ENCODE measurements around the gene ZFP82.

The ZFP82 gene

GRCh38 chr19:36418287-36419001 lies at the start of gene ZFP82:
TSS of gene ZFP82 (minus strand) at chr19:36418644. CDS start at chr19:36409789, 8,855 bp downstream.
- DNase-seq (ENCODE audit: low read depth in 1 of 2, low spot score in 1 of 2) = peak; percentile 55 to 67

DNA sequence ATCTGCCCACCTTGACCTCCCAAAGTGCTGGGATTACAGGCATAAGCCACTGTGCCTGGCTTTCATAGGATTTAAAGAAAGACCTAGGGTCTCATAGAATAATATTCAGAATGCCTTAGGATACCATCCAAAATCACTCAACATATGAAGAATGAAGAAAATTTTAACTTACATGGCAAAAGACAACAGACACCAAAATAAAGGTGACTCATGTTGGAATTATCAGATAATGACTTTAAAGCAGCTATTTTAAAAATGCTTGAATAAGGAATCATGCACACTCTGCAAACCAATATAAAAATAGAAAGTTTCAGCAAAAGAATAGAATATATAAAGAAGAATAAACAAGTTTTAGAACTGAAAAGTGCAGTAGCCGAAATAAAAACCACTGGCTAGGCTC lies 41.6 kb upstream of the ZFP82 start:
- no peak for DNase-seq (ENCODE audit: low read depth in 1 of 2, low spot score in 1 of 2)

DNA sequence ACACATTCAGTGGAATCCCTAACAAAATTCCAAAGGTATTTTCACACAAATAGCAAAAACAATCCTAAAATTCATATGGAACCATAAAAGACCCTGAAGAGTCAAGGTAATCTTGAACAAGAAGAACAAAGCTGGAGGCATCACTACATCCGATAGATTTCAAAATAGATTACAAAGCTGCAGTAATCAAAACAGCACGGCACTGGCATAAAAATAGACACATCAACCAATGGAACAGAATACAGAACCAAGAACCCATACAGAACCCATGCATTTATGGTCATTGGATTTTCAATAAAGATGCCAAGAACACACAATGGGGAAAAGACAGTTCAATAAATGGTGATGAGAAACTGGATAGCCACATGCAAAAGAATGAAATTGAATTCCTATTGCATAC lies 38.4 kb upstream of the ZFP82 start:
- no peak for DNase-seq (ENCODE audit: low read depth in 1 of 2, low spot score in 1 of 2)

DNA sequence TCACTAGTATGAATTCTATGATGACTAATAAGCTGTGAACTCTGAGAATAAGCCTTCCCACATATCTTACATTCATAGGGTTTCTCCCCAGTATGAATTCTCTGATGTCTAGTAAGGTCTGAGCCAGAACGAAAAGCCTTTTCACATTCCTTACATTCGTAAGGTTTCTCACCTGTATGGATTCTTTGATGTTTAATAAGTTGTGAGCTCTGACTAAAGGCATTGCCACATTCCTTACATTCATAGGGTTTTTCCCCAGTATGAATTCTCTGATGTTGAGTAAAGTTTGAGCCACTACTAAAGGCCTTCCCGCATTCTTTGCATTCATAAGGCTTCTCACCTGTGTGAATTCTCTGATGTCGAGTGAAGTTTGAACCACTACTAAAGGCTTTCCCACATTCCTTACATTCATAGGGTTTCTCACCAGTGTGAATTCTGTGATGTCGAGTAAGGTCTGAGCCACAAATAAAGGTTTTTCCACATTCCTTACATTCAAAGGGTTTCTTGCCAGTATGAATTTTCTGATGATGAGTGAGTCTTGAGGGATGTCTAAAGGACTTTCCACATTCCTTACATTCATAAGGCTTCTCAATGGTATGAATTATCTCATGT lies 30.7 kb upstream of the ZFP82 start:
- DNase-seq (ENCODE audit: low read depth in 1 of 2, low spot score in 1 of 2) = no peak

DNA sequence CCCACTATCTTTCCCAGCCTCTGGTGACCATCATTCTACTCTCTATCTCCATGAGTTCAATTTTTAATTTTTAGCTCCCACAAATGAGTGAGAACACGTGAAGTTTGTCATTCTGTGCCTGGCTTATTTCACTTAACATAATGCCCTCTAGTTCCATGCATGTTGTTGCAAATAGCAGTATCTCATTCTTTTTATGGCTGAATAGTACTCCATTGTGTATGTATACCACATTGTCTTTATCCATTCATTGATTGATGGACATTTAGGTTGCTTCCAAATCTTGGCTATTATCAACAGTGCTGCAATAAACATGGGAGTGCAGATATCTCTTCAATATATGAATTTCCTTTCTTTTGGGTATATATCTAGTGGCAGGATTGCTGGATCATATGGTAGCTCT lies 22.9 kb upstream of the ZFP82 start:
- no peak for DNase-seq (ENCODE audit: low read depth in 1 of 2, low spot score in 1 of 2)

DNA sequence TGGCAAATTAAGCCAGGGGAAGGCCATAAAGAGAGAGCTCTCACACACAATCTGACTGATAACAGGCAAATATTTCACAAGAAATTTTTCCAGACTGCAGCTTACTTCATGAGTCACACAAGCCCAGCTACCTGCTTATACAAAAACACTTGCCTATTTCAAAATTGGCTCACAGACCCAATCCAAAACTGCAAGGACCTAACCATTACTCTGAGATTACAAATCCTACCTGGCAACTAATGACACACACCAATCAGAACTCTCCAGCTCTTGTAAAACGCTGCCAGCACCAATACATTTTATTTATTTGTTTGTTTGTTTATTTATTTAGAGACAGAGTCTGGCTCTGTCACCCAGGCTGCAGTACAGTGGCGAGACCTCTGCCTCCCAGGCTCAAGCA lies 18.1 kb upstream of the ZFP82 start:
- DNase-seq (ENCODE audit: low read depth in 1 of 2, low spot score in 1 of 2) = no peak

DNA sequence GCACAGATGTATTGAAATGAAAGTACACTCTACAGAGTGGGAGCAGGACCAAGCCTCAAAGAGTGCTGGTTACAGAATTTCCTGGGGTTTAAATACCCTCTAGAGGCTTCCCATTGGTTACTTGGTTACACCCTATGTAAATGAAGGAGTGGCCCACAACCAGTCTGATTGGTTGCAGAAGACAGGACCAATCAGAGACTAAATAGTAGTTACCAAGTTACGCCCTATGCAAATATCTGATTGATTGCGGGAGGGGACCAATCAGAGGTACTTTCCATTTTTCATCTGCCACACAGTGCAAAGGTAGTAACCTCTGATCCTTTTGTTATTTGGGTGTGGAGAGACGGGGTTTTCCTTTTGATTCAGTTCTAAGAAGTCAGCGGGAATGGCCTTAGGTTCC lies 5.5 kb upstream of the ZFP82 start:
- DNase-seq (ENCODE audit: low read depth in 1 of 2, low spot score in 1 of 2) = no peak

GRCh38 chr19:36421749-36422481 lies 3.5 kb upstream of the ZFP82 start:
- no peak for DNase-seq (ENCODE audit: low read depth in 1 of 2, low spot score in 1 of 2)

- no peak for DNase-seq (ENCODE audit: low read depth in 1 of 2, low spot score in 1 of 2)
These were observed 2.7 kb upstream of the ZFP82 start for GRCh38 chr19:36420961-36421748.

DNA sequence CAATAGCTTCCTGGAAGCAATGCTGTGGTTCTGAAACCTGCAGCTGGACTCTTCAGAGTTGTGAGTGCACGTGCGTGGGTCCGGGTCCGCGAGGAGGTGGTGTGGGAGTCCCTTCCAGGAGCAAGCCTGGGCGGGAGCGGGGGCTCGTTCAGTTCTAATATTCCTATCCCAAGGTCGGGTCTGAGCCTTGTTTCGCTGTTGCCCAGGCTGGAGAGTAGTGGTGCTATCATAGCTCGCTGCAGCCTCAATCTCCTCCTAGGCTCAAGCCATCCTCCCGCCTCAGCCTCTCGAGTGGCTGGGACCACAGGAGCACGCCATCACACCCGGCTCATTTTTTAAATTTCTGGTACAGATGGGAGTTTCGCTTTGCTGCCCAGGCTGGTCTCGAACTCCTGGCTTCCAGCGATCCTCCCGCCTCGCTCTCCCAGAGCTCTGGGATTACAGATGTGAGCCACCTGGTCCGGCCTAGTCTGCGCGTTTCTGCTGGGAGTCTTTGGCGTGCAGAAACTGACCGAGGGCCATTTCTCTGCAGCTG lies 625 bp downstream of the ZFP82 start:
- DNase-seq (ENCODE audit: low read depth in 1 of 2, low spot score in 1 of 2) = peak in 1 of 2 donors; percentile 0

DNA sequence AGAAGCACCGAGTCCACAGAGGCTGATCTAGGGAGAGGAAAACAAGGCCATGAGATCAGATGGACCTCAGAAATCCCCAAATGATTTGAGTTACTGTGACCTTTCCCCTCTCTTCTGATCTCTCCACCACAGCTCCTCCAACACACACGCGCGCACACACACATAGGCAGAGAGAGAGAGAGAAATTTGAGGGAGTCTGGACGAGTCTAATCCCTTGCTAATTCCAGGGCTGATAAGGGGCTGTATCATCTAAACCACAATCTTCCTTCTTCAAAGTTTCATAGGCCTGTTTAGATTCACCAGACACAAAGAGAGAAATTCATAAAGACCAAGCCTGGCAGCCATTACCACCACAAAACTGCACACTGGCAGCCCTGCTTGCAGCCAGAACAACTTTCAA lies 8.6 kb downstream of the ZFP82 start:
- no peak for DNase-seq (ENCODE audit: low read depth in 1 of 2, low spot score in 1 of 2)

- no peak for DNase-seq (ENCODE audit: low read depth in 1 of 2, low spot score in 1 of 2)
These were observed 10.3 kb downstream of the ZFP82 start for GRCh38 chr19:36408101-36408500.

DNA sequence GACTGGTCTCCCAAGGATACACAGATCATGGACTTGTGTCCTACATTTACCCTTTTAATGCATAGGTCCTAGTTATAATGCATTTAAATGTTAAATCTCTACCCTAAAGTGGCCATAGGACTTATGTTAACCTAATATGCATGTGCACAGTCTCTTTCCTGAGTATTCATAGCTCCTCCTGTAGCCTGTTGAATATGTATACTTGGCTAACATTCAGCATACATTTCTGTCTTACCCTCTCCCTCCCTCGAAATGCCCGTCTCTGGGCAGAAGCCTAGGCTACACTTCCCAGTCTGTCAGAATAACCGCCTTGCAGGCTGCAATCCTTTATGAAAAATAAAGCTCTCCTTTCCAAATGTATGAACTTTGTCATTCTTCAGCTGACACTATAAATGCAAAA lies 13.9 kb downstream of the ZFP82 start:
- DNase-seq (ENCODE audit: low read depth in 1 of 2, low spot score in 1 of 2) = no peak

DNA sequence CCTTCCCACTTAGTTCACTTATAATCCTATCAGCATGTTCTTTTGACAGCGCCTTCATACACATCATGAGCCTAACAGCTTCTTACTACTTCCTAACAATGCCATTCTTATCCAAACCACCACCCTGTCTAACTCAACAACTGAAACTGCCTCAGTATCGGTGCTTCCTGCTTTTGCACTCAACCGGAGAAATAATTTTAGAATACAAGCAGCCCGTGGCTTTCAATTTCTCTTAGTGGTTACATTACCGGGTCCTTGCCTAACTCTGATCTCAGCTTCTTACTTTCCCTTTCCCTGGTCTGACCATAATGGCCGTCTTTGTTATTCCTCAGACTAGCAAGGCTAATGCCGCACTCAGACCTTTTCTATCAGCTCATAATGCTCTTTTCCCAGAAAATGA lies 17.0 kb downstream of the ZFP82 start:
- DNase-seq (ENCODE audit: low read depth in 1 of 2, low spot score in 1 of 2) = no peak

DNA sequence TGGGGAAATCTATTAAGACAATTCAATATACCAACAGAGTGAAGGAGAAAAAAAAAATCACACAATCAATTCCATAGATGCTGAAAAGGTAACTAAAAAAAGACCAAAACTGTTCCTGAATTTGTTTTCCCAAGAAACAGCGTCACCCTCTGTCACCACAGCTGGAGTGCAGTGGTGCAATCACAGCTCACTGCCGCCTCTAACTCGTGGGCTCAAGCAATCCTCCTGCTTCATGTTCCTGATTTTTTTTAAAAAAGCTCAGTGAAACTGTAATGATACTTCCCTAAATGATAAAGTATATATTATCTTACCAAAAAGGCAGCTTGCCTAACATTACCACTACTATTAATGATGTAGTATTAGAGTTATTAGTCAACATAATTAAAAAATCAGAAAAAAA lies 19.9 kb downstream of the ZFP82 start:
- DNase-seq (ENCODE audit: low read depth in 1 of 2, low spot score in 1 of 2) = no peak

DNA sequence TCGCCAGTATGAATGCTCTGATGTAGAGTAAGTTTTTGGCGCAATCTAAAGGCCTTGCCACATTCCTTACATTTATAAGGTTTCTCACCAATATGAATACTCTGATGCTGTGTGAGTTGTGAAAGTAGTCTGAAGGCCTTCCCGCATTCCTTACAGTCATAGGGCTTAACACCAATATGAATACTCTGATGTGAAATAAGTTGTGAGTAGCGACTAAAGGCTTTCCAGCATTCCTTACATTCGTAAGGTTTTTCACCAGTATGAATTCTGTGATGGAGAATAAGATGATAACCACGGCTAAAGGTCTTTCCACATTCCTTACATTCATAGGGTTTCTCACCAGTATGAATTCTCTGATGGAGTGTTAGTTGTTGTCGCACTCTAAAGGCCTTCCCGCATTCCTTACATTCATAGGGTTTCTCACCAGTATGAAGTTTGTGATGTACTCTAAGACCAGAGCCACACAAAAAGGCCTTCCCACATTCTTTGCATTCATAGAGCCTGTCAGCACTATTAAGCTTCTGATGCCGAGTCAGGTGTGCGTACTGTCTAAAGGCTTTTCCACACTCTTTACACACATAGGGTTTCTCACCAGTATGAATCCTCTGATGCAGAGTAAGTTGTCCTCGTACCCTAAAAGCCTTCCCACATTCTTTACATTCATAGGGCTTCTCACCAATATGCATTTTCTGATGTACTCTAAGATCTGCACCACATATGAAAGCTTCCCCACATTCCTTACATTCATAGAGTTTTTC lies 25.3 kb downstream of the ZFP82 start:
- DNase-seq (ENCODE audit: low read depth in 1 of 2, low spot score in 1 of 2) = no peak

DNA sequence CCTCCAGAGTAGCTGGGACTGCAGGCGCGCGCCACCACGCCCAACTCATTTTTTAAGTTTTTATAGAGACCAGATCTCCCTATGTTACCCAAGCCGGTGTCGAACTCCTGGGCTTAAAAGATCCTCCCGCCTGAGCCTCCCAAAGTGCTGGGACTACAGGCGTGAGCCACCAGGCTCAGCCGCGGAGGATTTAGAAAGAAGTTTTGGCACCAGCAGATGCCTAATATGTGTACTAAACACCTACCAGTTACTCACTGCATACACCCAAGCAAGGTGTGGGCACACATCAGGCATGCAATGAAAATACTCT lies 39.0 kb downstream of the ZFP82 start:
- no peak for DNase-seq (ENCODE audit: low read depth in 1 of 2, low spot score in 1 of 2)

DNA sequence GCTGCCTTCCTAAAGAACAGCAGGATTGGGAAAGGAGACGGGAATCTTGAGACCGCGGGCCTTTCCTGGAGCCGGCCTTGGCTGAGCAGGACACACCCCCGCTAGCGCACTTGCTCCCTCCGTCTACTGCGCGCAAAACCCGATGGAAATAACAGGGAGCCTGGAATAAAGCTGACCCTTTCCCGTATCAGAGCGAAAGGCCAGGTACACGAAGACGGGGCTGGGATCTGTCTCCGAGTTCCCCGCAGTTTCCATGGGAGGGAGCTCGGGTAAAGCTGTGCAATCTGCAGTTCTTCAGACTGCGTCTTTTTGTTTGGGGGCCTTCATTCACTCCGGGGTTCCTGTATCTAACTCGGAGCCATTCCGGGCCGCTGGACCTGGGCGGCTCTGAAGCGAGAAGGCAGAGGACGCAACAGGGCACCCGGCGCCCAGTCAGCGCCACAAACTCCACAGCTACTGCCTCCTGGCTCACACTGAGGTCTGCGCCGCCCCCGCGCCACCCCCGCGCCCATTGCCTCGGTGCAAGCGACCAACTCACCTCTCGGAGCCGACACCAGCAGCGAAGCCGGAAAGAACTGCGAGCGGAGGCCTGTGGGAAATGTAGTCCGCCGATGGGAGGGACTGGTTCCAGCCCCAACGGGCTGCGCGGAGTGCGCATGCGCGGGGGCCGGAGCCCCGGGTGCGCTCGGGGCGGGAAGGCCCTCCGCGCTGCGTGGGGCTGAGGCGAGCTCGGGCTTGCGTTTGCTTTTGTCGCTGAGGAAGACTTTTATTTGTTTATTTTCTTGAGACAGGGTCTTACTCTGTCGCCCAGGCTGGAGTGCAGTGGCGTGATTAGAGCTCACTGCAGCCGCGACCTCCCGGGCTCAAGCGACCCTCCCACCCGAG lies 39.6 kb downstream of the ZFP82 start, which contains the start of gene ZFP14:
Gene ZFP14 (minus strand): TSS at position 577 of the 885 bp plus-strand sequence. CDS start 11,309 bp downstream, outside the sequence.
- peak; percentile 85 to 91 for DNase-seq (ENCODE audit: low read depth in 1 of 2, low spot score in 1 of 2)

GRCh38 chr19:36377541-36378178 lies 40.8 kb downstream of the ZFP82 start:
- DNase-seq (ENCODE audit: low read depth in 1 of 2, low spot score in 1 of 2) = no peak

Measured in stimulated activated CD4-positive, alpha-beta T cell treated with anti-CD3 and anti-CD28 coated beads, Interleukin-15, amount 100 ng/mL, for 1 hour (primary cell).